HCT116 (cell line): ENCODE results near the gene PGAP6. TPM values are rescaled to one million over a fixed set of nuclear protein-coding genes. Genes with fewer than 3 reads are reported as not detected.

Experiments used
- ATAC-seq: fragments of 200-7000 bp; cut with Tn5 transposase; 2 replicates; pipeline ENCODE4 v1.9.1; 2020; ENCODE audit warnings: mild to moderate bottlenecking, moderate library complexity
- BruUV-seq: library from RNA; stranded (reverse); fragments of 400-500 nt; replicated peaks from 2 replicates; lab custom pipeline; 2021; lab: Mats Ljungman, UMichigan
- CTCF ChIA-PET: fragments of 300-600 bp; sonication (Branson Sonifier 250); formaldehyde crosslinking; loops from one replicate; lab custom pipeline; 2021; ENCODE audit warnings: antibody characterized with exemption; lab: Charles Lee
- POLR2A ChIA-PET: fragments of 300-600, 350-600 bp; sonication (Branson Sonifier 250); formaldehyde crosslinking; loops from one replicate; lab custom pipeline; 2021; ENCODE audit warnings: antibody characterized with exemption; lab: Charles Lee
- RAD21 ChIA-PET, 2 experiments: fragments of 300-600 bp; sonication (Branson Sonifier 250); formaldehyde crosslinking; loops; one replicate each; lab custom pipeline; 2023; ENCODE audit warnings: low total read pairs in 2 of 2; ENCODE audit not compliant: uncharacterized antibody in 2 of 2, unreplicated experiment in 2 of 2, low non-redundant PET in 1 of 2; lab: Charles Lee
- DNase-seq: peaks from one replicate; pipeline ENCODE4 v3.0.0-alpha.2; 2010; ENCODE audit warnings: low read depth, low spot score
- H2AFZ ChIP-seq: fragments of 200-600 bp; shearing (Covaris generic), sonication (generic); 2 replicates; pipeline ENCODE4 v1.6.1; 2017; ENCODE audit warnings: low read depth, mixed run types, mixed read lengths, antibody characterized with exemption, low read length; ENCODE audit not compliant: poor library complexity, severe bottlenecking
- H3K27ac ChIP-seq: 2 replicates; pipeline ENCODE4 v1.5.1; 2012; ENCODE audit warnings: low read depth, low read length
- H3K27me3 ChIP-seq: fragments of 200-600 bp; sonication (generic); 2 replicates; pipeline ENCODE4 v1.6.1; 2016; ENCODE audit warnings: mixed run types, low read length, mixed read lengths; ENCODE audit not compliant: insufficient read depth
- H3K36me3 ChIP-seq, 2 experiments: fragments of 200-500 bp in 1 of 2; fragments of 200-600 bp in 1 of 2; sonication (Bioruptor generic) in 1 of 2; sonication (generic) in 1 of 2; 2 replicates each; pipeline versions ENCODE4 v1.5.1 to v1.6.1; 2014 to 2016; ENCODE audit warnings: low read length in 2 of 2, inconsistent platforms in 1 of 2, mixed read lengths in 1 of 2, mixed run types in 1 of 2; ENCODE audit not compliant: insufficient read depth in 2 of 2, control insufficient read depth in 1 of 2
- H3K4me1 ChIP-seq, 2 experiments: fragments of 200-600 bp in 1 of 2; sonication (generic) in 1 of 2; 2 replicates each; pipeline versions ENCODE4 v1.5.1 to v1.6.1; 2012 to 2017; ENCODE audit warnings: low read length in 2 of 2, inconsistent platforms in 1 of 2, mild to moderate bottlenecking in 1 of 2, mixed read lengths in 1 of 2, mixed run types in 1 of 2, moderate library complexity in 1 of 2; ENCODE audit not compliant: insufficient read depth in 2 of 2, control insufficient read depth in 1 of 2
- H3K4me2 ChIP-seq: fragments of 200-600 bp; sonication (generic); 2 replicates; pipeline ENCODE4 v1.6.1; 2017; ENCODE audit warnings: mixed run types, low read length, mixed read lengths
- H3K4me3 ChIP-seq, 2 experiments: fragments of 200-600 bp in 1 of 2; sonication (generic) in 1 of 2; replicated peaks in 1 of 2; 2 replicates each; pipeline ENCODE4 v1.5.1; 2011 to 2016; ENCODE audit warnings: low read length in 2 of 2, control low read depth in 1 of 2, low read depth in 1 of 2, mild to moderate bottlenecking in 1 of 2, mixed read lengths in 1 of 2, mixed run types in 1 of 2
- H3K79me2 ChIP-seq: fragments of 200-600 bp; sonication (generic); 2 replicates; pipeline ENCODE4 v1.6.1; 2017; ENCODE audit warnings: mild to moderate bottlenecking, mixed run types, low read length, moderate library complexity, mixed read lengths; ENCODE audit not compliant: insufficient read depth
- H3K9ac ChIP-seq: fragments of 200-600 bp; sonication (generic); 2 replicates; pipeline ENCODE4 v1.6.1; 2016; ENCODE audit warnings: low read length, mixed read lengths
- H3K9me2 ChIP-seq: fragments of 200-600 bp; sonication (generic), shearing (Covaris generic); 2 replicates; pipeline ENCODE4 v1.6.1; 2017; ENCODE audit warnings: mixed run types, mild to moderate bottlenecking, moderate library complexity; ENCODE audit not compliant: insufficient read depth
- H3K9me3 ChIP-seq, 2 experiments: fragments of 200-500 bp in 1 of 2; fragments of 200-600 bp in 1 of 2; sonication (Bioruptor generic) in 1 of 2; sonication (generic) in 1 of 2; 2 replicates each; pipeline ENCODE4 v1.6.1; 2014 to 2017; ENCODE audit warnings: low read length in 2 of 2, mixed read lengths in 2 of 2, inconsistent platforms in 1 of 2, low read depth in 1 of 2, mild to moderate bottlenecking in 1 of 2, mixed run types in 1 of 2, moderate library complexity in 1 of 2; ENCODE audit not compliant: control insufficient read depth in 1 of 2, insufficient read depth in 1 of 2
- H4K20me1 ChIP-seq: fragments of 200-600 bp; sonication (generic), shearing (Covaris generic); 2 replicates; pipeline ENCODE4 v1.6.1; 2017; ENCODE audit warnings: mixed run types, mild to moderate bottlenecking, moderate library complexity; ENCODE audit not compliant: insufficient read depth
- CBX3 ChIP-seq: IDR thresholded peaks from 2 replicates; pipeline ENCODE4 v1.6.1; 2012; ENCODE audit warnings: low read depth
- EGR1 ChIP-seq: IDR thresholded peaks from 2 replicates; pipeline ENCODE4 v1.6.1; 2012; ENCODE audit warnings: low read depth
- EZH2phosphoT487 ChIP-seq: fragments of 200-600 bp; IDR thresholded peaks from 2 replicates; pipeline ENCODE4 v1.6.1; 2018; ENCODE audit warnings: antibody characterized with exemption, borderline replicate concordance
- FOSL1 ChIP-seq: IDR thresholded peaks from 2 replicates; pipeline ENCODE4 v1.6.1; 2012; ENCODE audit warnings: low read depth
- JUND ChIP-seq: IDR thresholded peaks from 2 replicates; pipeline ENCODE4 v1.6.1; 2012
- POLR2AphosphoS5 ChIP-seq: IDR thresholded peaks from 2 replicates; pipeline ENCODE4 v1.6.1; 2011; ENCODE audit warnings: mild to moderate bottlenecking, low read depth, low read length, moderate library complexity
- SP1 ChIP-seq: IDR thresholded peaks from 2 replicates; pipeline ENCODE4 v1.6.1; 2012; ENCODE audit warnings: low read depth
- TCF7L2 ChIP-seq: IDR thresholded peaks from 2 replicates; pipeline ENCODE4 v1.7.0; 2011; ENCODE audit warnings: borderline replicate concordance, inconsistent platforms; ENCODE audit not compliant: insufficient read depth, insufficient read length; ENCODE audit errors: extremely low read depth
- ZFX ChIP-seq: fragments of 450-650 bp; IDR thresholded peaks from 2 replicates; pipeline ENCODE4 v1.6.1; 2017
- ZNF274 ChIP-seq: fragments of 200-500 bp; sonication (Bioruptor generic); IDR thresholded peaks from 2 replicates; pipeline ENCODE4 v1.6.1; 2014; ENCODE audit warnings: mild to moderate bottlenecking, low read depth, low read length, inconsistent platforms
- intact Hi-C: fragments of 100-400 bp; cut with micrococcal nuclease; formaldehyde crosslinking; loops from 2 replicates; pipeline ENCODE4 v1.10.0; 2022
- total RNA-seq: library from RNA; stranded (reverse); gene quantifications from one replicate; pipeline ENCODE4 v1.2.1, GENCODE V29; 2021; ENCODE audit not compliant: unreplicated experiment
- TF ChIP-seq, protein P1 (sequence below): IDR thresholded peaks from 2 replicates; pipeline ENCODE4 v1.6.1; 2012
- TF ChIP-seq, protein P2 (sequence below), 3 experiments: fragments of 200-600 bp in 1 of 3; sonication (generic) in 1 of 3; IDR thresholded peaks in 2 of 3; conservative IDR thresholded peaks in 1 of 3; 2 replicates each; pipeline ENCODE4 v1.5.1; 2012 to 2017; ENCODE audit warnings: low read depth in 2 of 3, low read length in 2 of 3, antibody characterized with exemption in 1 of 3, borderline replicate concordance in 1 of 3, control low read depth in 1 of 3, mild to moderate bottlenecking in 1 of 3, mixed read lengths in 1 of 3, mixed run types in 1 of 3, moderate library complexity in 1 of 3; ENCODE audit not compliant: insufficient read depth in 1 of 3
- TF ChIP-seq, protein P3 (sequence below): IDR thresholded peaks from 2 replicates; pipeline ENCODE4 v1.6.1; 2011; ENCODE audit warnings: mild to moderate bottlenecking, low read length, moderate library complexity; ENCODE audit not compliant: insufficient replicate concordance; ENCODE audit errors: extremely low read depth

The PGAP6 gene
- total RNA-seq, 1 experiment from 2014 or later, result 35.4 TPM

DNA sequence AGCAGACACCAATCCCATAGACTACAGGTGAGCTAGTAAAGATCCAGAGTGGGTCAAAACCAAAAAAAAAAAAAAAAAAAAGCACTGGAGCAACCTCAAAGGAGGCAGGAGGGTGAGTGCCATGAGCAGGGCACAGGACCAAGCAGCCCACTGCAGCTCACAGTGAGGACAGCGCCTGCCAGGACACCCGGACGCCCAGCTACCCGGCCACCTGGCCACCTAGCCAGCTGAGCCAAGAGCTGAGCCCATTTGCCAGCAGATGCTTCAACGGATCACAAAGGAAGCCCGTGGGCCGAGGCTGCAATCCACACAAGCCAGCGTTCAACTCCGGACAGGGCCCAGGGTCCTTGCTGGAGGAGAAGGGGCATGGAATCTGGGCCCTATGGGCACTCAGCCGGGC lies 44.3 kb downstream of the PGAP6 start:
- peaks cover 64% of the 10 kb centered on the region for H3K79me2 ChIP-seq
- intact Hi-C loops, result no loop called here
- no peak overlapping the region for H3K9ac ChIP-seq
- BruUV-seq, result no TSS peak
- H3K9me3 ChIP-seq, result no peaks in the 10 kb centered on the region
- H3K4me1 ChIP-seq, result peaks cover 0 to 7% of the 10 kb centered on the region in 2 experiments; a peak in 1 of 4 replicates
- no peaks in the 10 kb centered on the region for H3K27me3 ChIP-seq
- ChIA-PET RAD21 (no interaction called here), CTCF (no interaction called here), POLR2A (no interaction called here)
- TF ChIP-seq POLR2AphosphoS5 (no peak), EZH2phosphoT487 (no peak), SP1 (no peak), EGR1 (no peak)
- TF ChIP-seq, protein P1, sequence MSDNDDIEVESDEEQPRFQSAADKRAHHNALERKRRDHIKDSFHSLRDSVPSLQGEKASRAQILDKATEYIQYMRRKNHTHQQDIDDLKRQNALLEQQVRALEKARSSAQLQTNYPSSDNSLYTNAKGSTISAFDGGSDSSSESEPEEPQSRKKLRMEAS, result no peak
- ATAC-seq (no peak), DNase-seq (no peak)
- no peaks in the 10 kb centered on the region for H3K36me3 ChIP-seq
- H2AFZ ChIP-seq, result no peak overlapping the region
- H3K4me2 ChIP-seq, result no peak overlapping the region
- H3K4me3 ChIP-seq, result no peak overlapping the region
- H3K9me2 ChIP-seq, result no peaks in the 10 kb centered on the region
- H3K27ac ChIP-seq, result no peak overlapping the region
- H4K20me1 ChIP-seq, result no peaks in the 10 kb centered on the region

DNA sequence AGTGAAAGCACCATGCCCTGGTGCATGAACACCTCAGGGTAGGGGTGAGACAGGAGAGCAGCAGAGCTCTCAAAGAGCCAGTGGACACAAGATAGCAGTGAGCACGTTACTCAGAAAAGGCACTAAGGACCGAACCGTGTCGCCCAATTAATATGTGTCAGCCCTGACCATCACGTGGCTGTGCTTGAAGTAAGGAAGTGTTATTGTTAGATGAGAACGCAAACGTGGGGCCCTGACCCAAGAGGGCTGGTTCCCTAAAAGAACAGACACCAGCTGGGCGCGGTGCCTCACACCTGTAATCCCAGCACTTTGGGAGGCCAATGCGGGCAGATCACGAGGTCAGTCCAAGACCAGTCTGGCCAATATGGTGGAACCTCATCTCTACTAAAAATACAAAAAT lies 45.5 kb downstream of the PGAP6 start:
- Histone ChIP-seq H3K9me3 (no peaks in the 10 kb centered on the region), H3K36me3 (no peaks in the 10 kb centered on the region), H3K79me2 (peaks cover 65% of the 10 kb centered on the region), H3K4me2 (no peak overlapping the region), H3K9ac (no peak overlapping the region), H4K20me1 (no peaks in the 10 kb centered on the region), H2AFZ (no peak overlapping the region), H3K9me2 (no peaks in the 10 kb centered on the region), H3K4me3 (no peak overlapping the region), H3K27ac (no peak overlapping the region), H3K27me3 (no peaks in the 10 kb centered on the region), H3K4me1 (peaks cover 0 to 7% of the 10 kb centered on the region in 2 experiments; a peak in 1 of 4 replicates)
- intact Hi-C loops, result no loop called here
- CTCF ChIA-PET, result interaction anchor here (0.6 kb wide), 1 partner anchor 65 kb away, joined by 4 read pairs; no protein-coding TSS in a partner anchor
- POLR2A ChIA-PET, result no interaction called here
- DNase-seq (no peak), ATAC-seq (no peak)
- RAD21 ChIA-PET, result no interaction called here
- BruUV-seq, result no TSS peak
- TF ChIP-seq FOSL1 (no peak), CBX3 (no peak), EZH2phosphoT487 (no peak), JUND (no peak), ZFX (no peak), ZNF274 (no peak), TCF7L2 (no peak), SP1 (no peak)
- TF ChIP-seq, protein P1, result no peak
- TF ChIP-seq, protein P2, sequence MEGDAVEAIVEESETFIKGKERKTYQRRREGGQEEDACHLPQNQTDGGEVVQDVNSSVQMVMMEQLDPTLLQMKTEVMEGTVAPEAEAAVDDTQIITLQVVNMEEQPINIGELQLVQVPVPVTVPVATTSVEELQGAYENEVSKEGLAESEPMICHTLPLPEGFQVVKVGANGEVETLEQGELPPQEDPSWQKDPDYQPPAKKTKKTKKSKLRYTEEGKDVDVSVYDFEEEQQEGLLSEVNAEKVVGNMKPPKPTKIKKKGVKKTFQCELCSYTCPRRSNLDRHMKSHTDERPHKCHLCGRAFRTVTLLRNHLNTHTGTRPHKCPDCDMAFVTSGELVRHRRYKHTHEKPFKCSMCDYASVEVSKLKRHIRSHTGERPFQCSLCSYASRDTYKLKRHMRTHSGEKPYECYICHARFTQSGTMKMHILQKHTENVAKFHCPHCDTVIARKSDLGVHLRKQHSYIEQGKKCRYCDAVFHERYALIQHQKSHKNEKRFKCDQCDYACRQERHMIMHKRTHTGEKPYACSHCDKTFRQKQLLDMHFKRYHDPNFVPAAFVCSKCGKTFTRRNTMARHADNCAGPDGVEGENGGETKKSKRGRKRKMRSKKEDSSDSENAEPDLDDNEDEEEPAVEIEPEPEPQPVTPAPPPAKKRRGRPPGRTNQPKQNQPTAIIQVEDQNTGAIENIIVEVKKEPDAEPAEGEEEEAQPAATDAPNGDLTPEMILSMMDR (IDR thresholded peaks at IDR 0.05 in 2 of 3, conservative IDR thresholded peaks at IDR 0.05 in 1 of 3; ENCODE audit: borderline replicate concordance in 1 of 3, insufficient read depth in 1 of 3, low read depth in 2 of 3, low read length in 2 of 3), result no peak
- TF ChIP-seq, protein P3, sequence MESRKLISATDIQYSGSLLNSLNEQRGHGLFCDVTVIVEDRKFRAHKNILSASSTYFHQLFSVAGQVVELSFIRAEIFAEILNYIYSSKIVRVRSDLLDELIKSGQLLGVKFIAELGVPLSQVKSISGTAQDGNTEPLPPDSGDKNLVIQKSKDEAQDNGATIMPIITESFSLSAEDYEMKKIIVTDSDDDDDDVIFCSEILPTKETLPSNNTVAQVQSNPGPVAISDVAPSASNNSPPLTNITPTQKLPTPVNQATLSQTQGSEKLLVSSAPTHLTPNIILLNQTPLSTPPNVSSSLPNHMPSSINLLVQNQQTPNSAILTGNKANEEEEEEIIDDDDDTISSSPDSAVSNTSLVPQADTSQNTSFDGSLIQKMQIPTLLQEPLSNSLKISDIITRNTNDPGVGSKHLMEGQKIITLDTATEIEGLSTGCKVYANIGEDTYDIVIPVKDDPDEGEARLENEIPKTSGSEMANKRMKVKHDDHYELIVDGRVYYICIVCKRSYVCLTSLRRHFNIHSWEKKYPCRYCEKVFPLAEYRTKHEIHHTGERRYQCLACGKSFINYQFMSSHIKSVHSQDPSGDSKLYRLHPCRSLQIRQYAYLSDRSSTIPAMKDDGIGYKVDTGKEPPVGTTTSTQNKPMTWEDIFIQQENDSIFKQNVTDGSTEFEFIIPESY, result no peak
